ENCODE measurements around the gene PBX3.

The PBX3 gene

DNA sequence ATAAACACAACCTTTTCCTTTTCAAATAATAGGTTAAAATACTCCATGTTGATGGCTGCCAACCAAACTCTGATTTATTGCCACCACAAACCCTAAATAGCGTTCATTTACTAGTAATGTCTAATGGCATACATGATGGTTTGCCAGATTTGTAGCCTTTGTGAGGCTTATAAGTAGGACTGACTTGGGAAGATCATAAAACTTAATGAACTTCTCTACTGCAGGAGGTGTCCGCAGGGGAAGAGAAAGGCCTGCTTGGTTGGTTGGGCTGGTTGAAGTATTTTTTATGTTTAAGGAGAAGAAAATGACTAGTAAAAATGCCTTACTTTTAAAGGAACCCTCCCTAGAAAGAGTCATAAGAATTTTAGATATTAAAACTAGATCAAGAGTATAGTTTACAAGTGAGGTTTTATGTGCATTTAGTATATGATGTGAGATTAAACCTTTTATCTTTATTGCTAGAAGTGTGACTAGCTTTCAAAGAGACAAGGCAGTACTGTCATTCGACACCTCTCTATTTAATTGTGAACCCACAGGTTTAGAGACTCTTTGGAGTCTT is 5.0 kb downstream of the PBX3 start:
- no peak overlapping the region for H3K23ac ChIP-seq (ENCODE audit: low read depth, low read length, poor library complexity)
- H4K91ac ChIP-seq (ENCODE audit: low read depth, low read length, poor library complexity), result no peak overlapping the region
- WGBS, 2 donors (ENCODE audit: extremely low coverage in 2 of 2, insufficient read length in 2 of 2, insufficient replicate concordance in 1 of 2), result no CpG with 5 or more reads among the region's 3 CpGs
- H2AFZ ChIP-seq (ENCODE audit: low read length), result no peak overlapping the region
- H2BK12ac ChIP-seq (ENCODE audit: low read length), result no peak overlapping the region
- H3K27ac ChIP-seq (replicated peaks; ENCODE audit: low read length), result no peak overlapping the region
- H3K36me3 ChIP-seq (replicated peaks in 1 of 2; ENCODE audit: control insufficient read depth in 2 of 2, insufficient read depth in 2 of 2, low read length in 2 of 2), result peaks cover 0 to 53% of the 10 kb centered on the region in 2 donors
- no peak overlapping the region for H3K4me3 ChIP-seq (ENCODE audit: low read length in 2 of 2)
- no peak overlapping the region for H2BK120ac ChIP-seq (ENCODE audit: low read depth, low read length)
- H3K4me1 ChIP-seq (ENCODE audit: control insufficient read depth in 2 of 2, insufficient read depth in 1 of 2, low read depth in 1 of 2, low read length in 2 of 2), result peaks cover 8 to 32% of the 10 kb centered on the region in 2 donors
- H4K8ac ChIP-seq (ENCODE audit: low read depth, low read length), result no peak overlapping the region
- no peak overlapping the region for H3K14ac ChIP-seq (ENCODE audit: low read length)
- H3K4me2 ChIP-seq (ENCODE audit: insufficient read depth, low read length, poor library complexity, severe bottlenecking), result no peak overlapping the region
- no peak overlapping the region for H3K9ac ChIP-seq (ENCODE audit: low read depth, low read length, poor library complexity)
- H2AK5ac ChIP-seq (ENCODE audit: low read depth, low read length), result no peak overlapping the region
- H2BK5ac ChIP-seq (ENCODE audit: low read length), result no peak overlapping the region
- no peak overlapping the region for H3K4ac ChIP-seq (ENCODE audit: low read length)
- H3K18ac ChIP-seq (ENCODE audit: low read length), result no peak overlapping the region
- no peak overlapping the region for H2BK15ac ChIP-seq (ENCODE audit: low read length)
- no peaks in the 10 kb centered on the region for H3K9me3 ChIP-seq (replicated peaks in 1 of 2; ENCODE audit: control insufficient read depth in 2 of 2, insufficient read depth in 1 of 2, low read depth in 1 of 2, low read length in 2 of 2)
- no peak for DNase-seq (ENCODE audit: low spot score)
- peaks cover 6% of the 10 kb centered on the region for H3K79me1 ChIP-seq (ENCODE audit: low read depth, low read length)
- no peaks in the 10 kb centered on the region for H3K27me3 ChIP-seq (ENCODE audit: control insufficient read depth in 3 of 3, insufficient read depth in 3 of 3, low read depth in 1 of 3, low read length in 3 of 3)

DNA sequence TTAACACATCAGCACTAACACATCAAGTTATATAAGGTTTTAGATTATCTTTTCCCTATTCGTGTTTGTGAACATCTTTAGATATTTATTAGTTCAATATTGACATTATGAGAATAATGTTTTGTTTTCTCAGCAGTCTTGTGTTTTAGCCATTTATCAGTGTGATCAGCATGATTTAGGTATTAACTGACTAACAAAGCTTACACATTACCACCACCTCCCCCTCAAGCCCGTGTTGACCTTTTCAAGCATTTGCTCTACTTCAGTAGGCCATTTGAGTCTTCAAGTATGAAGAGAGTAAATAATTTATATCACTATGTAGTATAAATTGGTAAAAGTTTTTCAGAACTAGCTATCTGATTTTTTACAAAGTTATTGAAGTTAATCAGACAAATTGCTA is 6.9 kb downstream of the PBX3 start:
- Histone ChIP-seq H2BK15ac (ENCODE audit: low read length) (no peak overlapping the region), H3K27me3 (ENCODE audit: control insufficient read depth in 3 of 3, insufficient read depth in 3 of 3, low read depth in 1 of 3, low read length in 3 of 3) (no peaks in the 10 kb centered on the region), H3K4me1 (ENCODE audit: control insufficient read depth in 2 of 2, insufficient read depth in 1 of 2, low read depth in 1 of 2, low read length in 2 of 2) (peaks cover 11 to 36% of the 10 kb centered on the region in 2 donors), H3K18ac (ENCODE audit: low read length) (no peak overlapping the region), H3K4ac (ENCODE audit: low read length) (no peak overlapping the region), H2AFZ (ENCODE audit: low read length) (no peak overlapping the region), H4K8ac (ENCODE audit: low read depth, low read length) (no peak overlapping the region), H4K91ac (ENCODE audit: low read depth, low read length, poor library complexity) (no peak overlapping the region), H3K23ac (ENCODE audit: low read depth, low read length, poor library complexity) (no peak overlapping the region), H2BK5ac (ENCODE audit: low read length) (no peak overlapping the region), H3K4me3 (ENCODE audit: low read length in 2 of 2) (no peak overlapping the region), H3K27ac (replicated peaks; ENCODE audit: low read length) (no peak overlapping the region), H3K9me3 (replicated peaks in 1 of 2; ENCODE audit: control insufficient read depth in 2 of 2, insufficient read depth in 1 of 2, low read depth in 1 of 2, low read length in 2 of 2) (no peaks in the 10 kb centered on the region), H3K4me2 (ENCODE audit: insufficient read depth, low read length, poor library complexity, severe bottlenecking) (no peak overlapping the region), H2BK120ac (ENCODE audit: low read depth, low read length) (no peak overlapping the region), H3K36me3 (replicated peaks in 1 of 2; ENCODE audit: control insufficient read depth in 2 of 2, insufficient read depth in 2 of 2, low read length in 2 of 2) (peaks cover 0 to 50% of the 10 kb centered on the region in 2 donors), H2BK12ac (ENCODE audit: low read length) (no peak overlapping the region), H3K9ac (ENCODE audit: low read depth, low read length, poor library complexity) (no peak overlapping the region), H3K79me1 (ENCODE audit: low read depth, low read length) (no peaks in the 10 kb centered on the region), H2AK5ac (ENCODE audit: low read depth, low read length) (no peak overlapping the region), H3K14ac (ENCODE audit: low read length) (no peak overlapping the region)
- WGBS, 2 donors (ENCODE audit: extremely low coverage in 2 of 2, insufficient read length in 2 of 2, insufficient replicate concordance in 1 of 2), result no CpG with 5 or more reads among the region's 2 CpGs
- no peak for DNase-seq (ENCODE audit: low spot score)

DNA sequence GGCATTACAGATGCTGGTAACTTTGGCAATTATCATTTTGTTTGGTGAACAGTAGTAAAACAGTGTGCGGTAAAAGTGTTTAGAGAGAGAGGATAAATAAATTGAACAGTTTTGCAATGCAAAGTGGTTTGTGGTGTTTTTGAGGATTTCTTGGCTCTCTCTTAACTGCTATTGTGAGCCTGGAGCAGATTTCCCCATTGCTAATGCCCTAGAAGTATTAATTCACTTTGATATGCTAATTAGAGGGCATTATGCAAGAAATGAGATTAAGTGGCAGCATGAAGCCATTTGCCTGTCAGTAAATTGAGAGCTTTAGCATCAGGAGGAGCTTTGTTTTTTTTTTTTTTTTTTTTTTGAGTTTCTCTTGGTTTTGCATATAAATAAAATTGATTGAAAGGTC is 8.2 kb downstream of the PBX3 start:
- Histone ChIP-seq H2AFZ (ENCODE audit: low read length) (no peak overlapping the region), H3K79me1 (ENCODE audit: low read depth, low read length) (no peaks in the 10 kb centered on the region), H3K4me1 (ENCODE audit: control insufficient read depth in 2 of 2, insufficient read depth in 1 of 2, low read depth in 1 of 2, low read length in 2 of 2) (peaks cover 17 to 43% of the 10 kb centered on the region in 2 donors), H3K18ac (ENCODE audit: low read length) (no peak overlapping the region), H2AK5ac (ENCODE audit: low read depth, low read length) (no peak overlapping the region), H3K23ac (ENCODE audit: low read depth, low read length, poor library complexity) (no peak overlapping the region), H3K27ac (replicated peaks; ENCODE audit: low read length) (no peak overlapping the region), H2BK12ac (ENCODE audit: low read length) (no peak overlapping the region), H4K8ac (ENCODE audit: low read depth, low read length) (no peak overlapping the region), H2BK15ac (ENCODE audit: low read length) (no peak overlapping the region), H3K14ac (ENCODE audit: low read length) (no peak overlapping the region), H3K27me3 (ENCODE audit: control insufficient read depth in 3 of 3, insufficient read depth in 3 of 3, low read depth in 1 of 3, low read length in 3 of 3) (no peaks in the 10 kb centered on the region), H3K4me3 (ENCODE audit: low read length in 2 of 2) (no peak overlapping the region), H4K91ac (ENCODE audit: low read depth, low read length, poor library complexity) (no peak overlapping the region), H3K4me2 (ENCODE audit: insufficient read depth, low read length, poor library complexity, severe bottlenecking) (no peak overlapping the region), H3K36me3 (replicated peaks in 1 of 2; ENCODE audit: control insufficient read depth in 2 of 2, insufficient read depth in 2 of 2, low read length in 2 of 2) (peaks cover 0 to 42% of the 10 kb centered on the region in 2 donors), H2BK5ac (ENCODE audit: low read length) (no peak overlapping the region), H2BK120ac (ENCODE audit: low read depth, low read length) (no peak overlapping the region), H3K4ac (ENCODE audit: low read length) (no peak overlapping the region), H3K9ac (ENCODE audit: low read depth, low read length, poor library complexity) (no peak overlapping the region), H3K9me3 (replicated peaks in 1 of 2; ENCODE audit: control insufficient read depth in 2 of 2, insufficient read depth in 1 of 2, low read depth in 1 of 2, low read length in 2 of 2) (no peaks in the 10 kb centered on the region)
- 100% methylated on average over 1 of the region's 1 CpG; no CpG with 5 or more reads in 1 of the 2 donors for WGBS, 2 donors (ENCODE audit: extremely low coverage in 2 of 2, insufficient read length in 2 of 2, insufficient replicate concordance in 1 of 2)
- no peak for DNase-seq (ENCODE audit: low spot score)

DNA sequence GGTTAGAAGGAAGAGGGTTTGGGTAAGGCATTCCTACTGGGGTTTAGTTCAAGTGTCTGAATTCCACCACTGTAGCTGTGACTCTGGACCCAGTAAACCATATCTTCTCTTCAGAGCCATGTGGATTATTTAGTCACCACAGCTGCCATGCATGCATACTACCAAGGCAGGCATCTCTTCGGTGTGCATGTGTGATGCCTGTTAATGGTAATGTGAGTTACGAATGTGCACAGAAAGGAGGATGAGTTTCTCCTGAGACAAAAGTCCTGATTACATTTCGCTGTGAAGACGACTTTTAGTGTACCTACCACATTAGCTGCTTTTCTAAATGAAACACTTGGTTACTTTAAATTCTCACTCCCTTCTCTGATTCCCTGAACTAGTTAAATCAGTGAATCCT is 9.3 kb downstream of the PBX3 start:
- H3K4ac ChIP-seq (ENCODE audit: low read length), result no peak overlapping the region
- no CpG with 5 or more reads among the region's 4 CpGs for WGBS, 2 donors (ENCODE audit: extremely low coverage in 2 of 2, insufficient read length in 2 of 2, insufficient replicate concordance in 1 of 2)
- H2BK12ac ChIP-seq (ENCODE audit: low read length), result no peak overlapping the region
- H3K9me3 ChIP-seq (replicated peaks in 1 of 2; ENCODE audit: control insufficient read depth in 2 of 2, insufficient read depth in 1 of 2, low read depth in 1 of 2, low read length in 2 of 2), result no peaks in the 10 kb centered on the region
- no peak overlapping the region for H2AK5ac ChIP-seq (ENCODE audit: low read depth, low read length)
- H3K79me1 ChIP-seq (ENCODE audit: low read depth, low read length), result no peaks in the 10 kb centered on the region
- no peak overlapping the region for H3K4me3 ChIP-seq (ENCODE audit: low read length in 2 of 2)
- no peak overlapping the region for H3K23ac ChIP-seq (ENCODE audit: low read depth, low read length, poor library complexity)
- no peak overlapping the region for H3K4me2 ChIP-seq (ENCODE audit: insufficient read depth, low read length, poor library complexity, severe bottlenecking)
- H2BK15ac ChIP-seq (ENCODE audit: low read length), result no peak overlapping the region
- no peak overlapping the region for H4K8ac ChIP-seq (ENCODE audit: low read depth, low read length)
- H2BK5ac ChIP-seq (ENCODE audit: low read length), result no peak overlapping the region
- no peaks in the 10 kb centered on the region for H3K27me3 ChIP-seq (ENCODE audit: control insufficient read depth in 3 of 3, insufficient read depth in 3 of 3, low read depth in 1 of 3, low read length in 3 of 3)
- peaks cover 0 to 37% of the 10 kb centered on the region in 2 donors for H3K36me3 ChIP-seq (replicated peaks in 1 of 2; ENCODE audit: control insufficient read depth in 2 of 2, insufficient read depth in 2 of 2, low read length in 2 of 2)
- H3K18ac ChIP-seq (ENCODE audit: low read length), result no peak overlapping the region
- H3K9ac ChIP-seq (ENCODE audit: low read depth, low read length, poor library complexity), result no peak overlapping the region
- H3K14ac ChIP-seq (ENCODE audit: low read length), result no peak overlapping the region
- no peak overlapping the region for H4K91ac ChIP-seq (ENCODE audit: low read depth, low read length, poor library complexity)
- H3K4me1 ChIP-seq (ENCODE audit: control insufficient read depth in 2 of 2, insufficient read depth in 1 of 2, low read depth in 1 of 2, low read length in 2 of 2), result peaks cover 16 to 43% of the 10 kb centered on the region in 2 donors
- no peak overlapping the region for H2BK120ac ChIP-seq (ENCODE audit: low read depth, low read length)
- H3K27ac ChIP-seq (replicated peaks; ENCODE audit: low read length), result no peak overlapping the region
- no peak for DNase-seq (ENCODE audit: low spot score)
- H2AFZ ChIP-seq (ENCODE audit: low read length), result no peak overlapping the region
